ENCODE results near the gene F11R. TPM values are rescaled to one million over a fixed set of nuclear protein-coding genes. Genes with fewer than 3 reads are reported as not detected.

F11R gene
- total RNA-seq, 4 donors from 2014 or later = 31.7 to 52.8 (median 44.4) TPM

GRCh38 chr1:161061419-161061818 lies 40.5 kb upstream of the F11R start:
- TF ChIP-seq CTCF (IDR thresholded peaks at IDR 0.05) = no peak
- DNase-seq (ENCODE audit: low spot score) (no peak), ATAC-seq (ENCODE audit: low FRiP score) (no peak)

- TF ChIP-seq CTCF (IDR thresholded peaks at IDR 0.05) = no peak
- ATAC-seq (ENCODE audit: low FRiP score) (no peak), DNase-seq (ENCODE audit: low spot score) (no peak)
These were observed 38.3 kb upstream of the F11R start for GRCh38 chr1:161059293-161059692.

- ATAC-seq (ENCODE audit: low FRiP score) = no peak
- DNase-seq (ENCODE audit: low spot score) = no peak
- no peak for TF ChIP-seq CTCF (IDR thresholded peaks at IDR 0.05)
These were observed 33.9 kb upstream of the F11R start for GRCh38 chr1:161054805-161055204.

GRCh38 chr1:161054232-161054631 lies 33.3 kb upstream of the F11R start:
- DNase-seq (ENCODE audit: low spot score) = no peak
- TF ChIP-seq CTCF (IDR thresholded peaks at IDR 0.05) = no peak
- ATAC-seq (ENCODE audit: low FRiP score) = no peak

- no peak for ATAC-seq (ENCODE audit: low FRiP score)
- no peak for TF ChIP-seq CTCF (IDR thresholded peaks at IDR 0.05)
- DNase-seq (ENCODE audit: low spot score) = no peak
These were observed 31.9 kb upstream of the F11R start for GRCh38 chr1:161052899-161053298.

GRCh38 chr1:161051219-161051618 lies 30.3 kb upstream of the F11R start:
- no peak for TF ChIP-seq CTCF (IDR thresholded peaks at IDR 0.05)
- no peak for DNase-seq (ENCODE audit: low spot score)

GRCh38 chr1:161048949-161049722 lies 28.2 kb upstream of the F11R start:
- ATAC-seq (ENCODE audit: low FRiP score) (no peak), DNase-seq (ENCODE audit: low spot score) (no peak)
- no peak for TF ChIP-seq CTCF (IDR thresholded peaks at IDR 0.05)

More at GRCh38 chr1:161051219-161051618, 30.3 kb upstream of the F11R start:
- ATAC-seq (ENCODE audit: low FRiP score) = no peak

All from omental fat pad (tissue), 4 donors.